ENCODE results near the gene SDHAF1. TPM values are rescaled to one million over a fixed set of nuclear protein-coding genes. Genes with fewer than 3 reads are reported as not detected.

Gene SDHAF1
- total RNA-seq, 2 donors from 2014 or later: 30.8 to 34.9 TPM

- Histone ChIP-seq H3K36me3 (no peaks in the 10 kb centered on the region), H3K27me3 (no peaks in the 10 kb centered on the region), H3K4me3 (no peak overlapping the region), H3K27ac (no peak overlapping the region), H3K4me1 (peaks cover 0 to 9% of the 10 kb centered on the region in 2 donors), H3K9me3 (no peaks in the 10 kb centered on the region)
- no peak for DNase-seq (ENCODE audit: low spot score)
- no peak for TF ChIP-seq CTCF (IDR thresholded peaks at IDR 0.05)
Observed at GRCh38 chr19:35983177-35983576, 11.8 kb upstream of the SDHAF1 start.

- Histone ChIP-seq H3K9me3 (no peaks in the 10 kb centered on the region), H3K4me3 (no peak overlapping the region), H3K36me3 (no peaks in the 10 kb centered on the region), H3K27me3 (no peaks in the 10 kb centered on the region), H3K27ac (no peak overlapping the region), H3K4me1 (peaks cover 0 to 9% of the 10 kb centered on the region in 2 donors)
- no peak for TF ChIP-seq CTCF (IDR thresholded peaks at IDR 0.05)
- no peak for DNase-seq (ENCODE audit: low spot score)
Observed at GRCh38 chr19:35986111-35986510, 8.9 kb upstream of the SDHAF1 start.

GRCh38 chr19:35986664-35987570 is 8.1 kb upstream of the SDHAF1 start:
- Histone ChIP-seq H3K27me3 (no peaks in the 10 kb centered on the region), H3K27ac (no peak overlapping the region)

GRCh38 chr19:35987571-35987896 is 7.5 kb upstream of the SDHAF1 start:
- H3K9me3 ChIP-seq: no peaks in the 10 kb centered on the region
- H3K4me1 ChIP-seq: peaks cover 0 to 9% of the 10 kb centered on the region in 2 donors
- H3K4me3 ChIP-seq: peak overlapping the region in 1 of 2 donors; percentile 43
- no peak overlapping the region for H3K27ac ChIP-seq
- no peaks in the 10 kb centered on the region for H3K36me3 ChIP-seq
- no peak for DNase-seq (ENCODE audit: low spot score)
- H3K27me3 ChIP-seq: no peaks in the 10 kb centered on the region
- TF ChIP-seq CTCF (IDR thresholded peaks at IDR 0.05): no peak

More at GRCh38 chr19:35986664-35987570, 8.1 kb upstream of the SDHAF1 start:
- no peak for DNase-seq (ENCODE audit: low spot score)
- no peaks in the 10 kb centered on the region for H3K9me3 ChIP-seq
- no peak for TF ChIP-seq CTCF (IDR thresholded peaks at IDR 0.05)
- H3K36me3 ChIP-seq: no peaks in the 10 kb centered on the region
- H3K4me1 ChIP-seq: peaks cover 0 to 9% of the 10 kb centered on the region in 2 donors
- H3K4me3 ChIP-seq: peak overlapping the region in 1 of 2 donors; percentile 43

GRCh38 chr19:35988824-35989223 is 6.2 kb upstream of the SDHAF1 start:
- Histone ChIP-seq H3K27ac (no peak overlapping the region), H3K9me3 (no peaks in the 10 kb centered on the region), H3K27me3 (no peaks in the 10 kb centered on the region), H3K4me3 (no peak overlapping the region), H3K36me3 (no peaks in the 10 kb centered on the region), H3K4me1 (peaks cover 0 to 10% of the 10 kb centered on the region in 2 donors)
- no peak for TF ChIP-seq CTCF (IDR thresholded peaks at IDR 0.05)
- DNase-seq (ENCODE audit: low spot score): no peak

All from right atrium auricular region (tissue), 2 donors.